Effector memory CD4-positive, alpha-beta T cell (primary cell): ENCODE measurements around the gene LRMDA.
"Not testable (repeated sequence)": the region's sequence is repeated elsewhere in the genome, so short reads cannot be mapped to it uniquely, and the experiment has no call there.

ENCODE experiments used
- DNase-seq, 3 donors: peaks; one replicate each; pipeline ENCODE4 v3.0.0-alpha.2; 2020
- H3K27ac ChIP-seq: 2 replicates; pipeline ENCODE4 v1.7.0; 2013; ENCODE audit warnings: mild to moderate bottlenecking, low read length, moderate library complexity; ENCODE audit not compliant: insufficient read depth, poor library complexity, severe bottlenecking
- H3K27me3 ChIP-seq: replicated peaks from 2 replicates; pipeline ENCODE4 v1.7.0; 2013; ENCODE audit warnings: mild to moderate bottlenecking, low read length; ENCODE audit not compliant: insufficient read depth, control insufficient read depth, poor library complexity, severe bottlenecking
- H3K36me3 ChIP-seq: 2 replicates; pipeline ENCODE4 v1.7.0; 2013; ENCODE audit warnings: mild to moderate bottlenecking, low read length, moderate library complexity; ENCODE audit not compliant: control insufficient read depth, insufficient read depth
- H3K4me1 ChIP-seq: 2 replicates; pipeline ENCODE4 v1.7.0; 2013; ENCODE audit warnings: low read length, mild to moderate bottlenecking; ENCODE audit not compliant: control insufficient read depth, insufficient read depth, poor library complexity, severe bottlenecking
- H3K4me3 ChIP-seq: 2 replicates; pipeline ENCODE4 v1.7.0; 2013; ENCODE audit warnings: low read length, low read depth, mild to moderate bottlenecking; ENCODE audit not compliant: insufficient read depth, poor library complexity, severe bottlenecking
- H3K9me3 ChIP-seq: 2 replicates; pipeline ENCODE4 v1.7.0; 2013; ENCODE audit warnings: mild to moderate bottlenecking, low read length, moderate library complexity; ENCODE audit not compliant: control insufficient read depth

Gene LRMDA

DNA sequence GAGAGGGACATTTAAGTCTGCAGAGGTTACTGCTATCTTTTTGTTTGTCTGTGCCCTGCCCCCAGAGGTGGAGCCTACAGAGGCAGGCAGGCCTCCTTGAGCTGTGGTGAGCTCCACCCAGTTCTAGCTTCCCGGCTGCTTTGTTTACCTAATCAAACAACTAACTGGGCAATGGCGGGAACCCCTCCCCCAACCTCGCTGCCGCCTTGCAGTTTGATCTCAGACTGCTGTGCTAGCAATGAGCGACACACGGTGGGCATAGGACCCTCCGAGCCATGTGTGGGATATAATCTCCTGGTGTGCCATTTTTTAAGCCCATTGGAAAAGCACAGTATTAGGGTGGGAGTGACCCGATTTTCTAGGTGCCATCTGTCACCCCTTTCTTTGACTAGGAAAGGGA, 716.8 kb downstream of the LRMDA start:
- H3K4me3 ChIP-seq, H3K9me3 ChIP-seq, H3K4me1 ChIP-seq, H3K27ac ChIP-seq, H3K36me3 ChIP-seq, DNase-seq, H3K27me3 ChIP-seq: not testable (repeated sequence)

DNA sequence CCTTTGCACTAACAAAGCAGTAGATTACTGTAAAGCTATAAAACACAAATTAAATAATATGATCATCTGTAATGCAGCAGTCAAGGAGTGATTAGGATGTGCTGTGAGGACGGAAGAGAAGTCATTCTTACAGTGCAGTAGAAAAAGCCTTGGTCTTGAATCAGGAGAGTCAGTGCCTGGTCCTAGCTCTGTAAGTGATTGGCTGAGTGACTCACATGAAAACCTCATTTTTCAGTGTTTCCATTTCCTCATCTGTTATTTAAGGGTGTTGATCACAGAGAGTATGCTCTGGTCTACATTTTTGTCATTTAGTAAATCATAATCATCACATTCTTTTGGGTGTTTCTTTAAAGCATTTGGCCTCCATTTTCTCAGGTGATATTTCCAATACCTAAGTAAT, 717.8 kb downstream of the LRMDA start:
- no peak overlapping the region for H3K27ac ChIP-seq
- no peaks in the 10 kb centered on the region for H3K36me3 ChIP-seq
- no peak for DNase-seq
- no peaks in the 10 kb centered on the region for H3K27me3 ChIP-seq
- H3K4me1 ChIP-seq: no peaks in the 10 kb centered on the region
- no peaks in the 10 kb centered on the region for H3K9me3 ChIP-seq
- H3K4me3 ChIP-seq: no peak overlapping the region

DNA sequence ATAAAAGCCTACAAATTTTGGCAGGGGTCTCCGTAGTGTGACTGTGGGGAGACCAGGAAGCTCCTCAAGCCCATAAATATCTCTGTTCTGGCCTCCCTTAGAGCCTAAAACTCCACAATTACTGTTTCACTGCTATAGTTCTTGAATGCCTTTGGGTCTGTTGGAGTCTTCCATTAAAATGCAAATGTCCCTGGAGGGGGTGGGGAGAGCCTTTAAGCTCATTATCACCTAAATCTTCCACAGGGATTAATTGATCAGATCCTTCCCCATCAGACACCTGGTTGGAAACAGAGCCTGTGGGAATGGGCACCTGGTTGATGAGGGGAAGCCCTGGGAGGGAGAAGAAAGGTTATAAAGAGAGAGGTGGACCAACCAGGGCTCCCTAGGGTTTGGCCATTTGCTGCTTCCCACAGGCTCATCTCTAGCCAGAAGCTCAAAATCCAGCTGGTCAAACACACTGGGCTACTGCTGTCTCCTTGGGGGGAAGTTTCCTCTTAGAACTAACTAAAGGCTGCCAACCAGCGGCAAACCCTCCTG, 718.2 kb downstream of the LRMDA start:
- DNase-seq: no peak
- Histone ChIP-seq H3K27me3 (no peaks in the 10 kb centered on the region), H3K9me3 (no peaks in the 10 kb centered on the region), H3K4me3 (no peak overlapping the region), H3K36me3 (no peaks in the 10 kb centered on the region), H3K4me1 (no peaks in the 10 kb centered on the region), H3K27ac (no peak overlapping the region)

DNA sequence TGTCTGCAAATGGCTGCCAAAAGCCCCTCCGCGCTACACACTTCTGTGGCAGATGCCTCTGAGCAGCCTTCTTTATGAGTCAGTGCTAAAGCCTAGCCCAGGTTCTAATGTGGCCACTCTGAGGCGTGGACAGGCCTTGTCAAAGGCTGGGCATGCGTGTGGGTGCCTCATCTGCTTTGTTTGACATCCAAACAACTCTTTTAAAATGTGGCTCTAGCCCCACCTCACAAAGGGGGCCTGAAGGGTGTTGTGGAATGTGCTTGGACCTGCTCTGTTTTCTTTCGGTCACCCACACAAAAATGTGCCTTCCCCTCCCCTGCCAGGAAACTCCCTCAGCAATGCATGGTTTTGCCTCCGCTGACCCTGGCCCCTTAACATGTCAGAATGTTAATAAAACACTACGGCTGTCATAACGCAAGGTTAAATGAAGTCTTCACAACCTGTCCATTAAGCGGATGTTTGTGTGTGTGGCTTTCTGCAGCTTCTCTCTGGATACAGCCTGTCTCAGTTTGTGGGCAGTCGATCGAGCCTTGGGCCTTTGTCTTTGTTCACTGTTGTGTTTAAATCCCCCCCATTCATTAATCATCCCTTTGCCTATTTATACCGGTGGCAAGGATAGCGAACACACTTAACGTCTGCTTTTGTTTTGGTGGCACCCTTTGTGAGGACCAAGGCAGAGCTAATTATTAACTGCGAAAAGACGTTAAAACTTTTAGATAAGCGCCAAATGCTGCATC, 718.9 kb downstream of the LRMDA start:
- H3K36me3 ChIP-seq: no peaks in the 10 kb centered on the region
- no peak overlapping the region for H3K27ac ChIP-seq
- no peaks in the 10 kb centered on the region for H3K4me1 ChIP-seq
- H3K9me3 ChIP-seq: no peaks in the 10 kb centered on the region
- DNase-seq: no peak
- no peaks in the 10 kb centered on the region for H3K27me3 ChIP-seq
- H3K4me3 ChIP-seq: no peak overlapping the region

DNA sequence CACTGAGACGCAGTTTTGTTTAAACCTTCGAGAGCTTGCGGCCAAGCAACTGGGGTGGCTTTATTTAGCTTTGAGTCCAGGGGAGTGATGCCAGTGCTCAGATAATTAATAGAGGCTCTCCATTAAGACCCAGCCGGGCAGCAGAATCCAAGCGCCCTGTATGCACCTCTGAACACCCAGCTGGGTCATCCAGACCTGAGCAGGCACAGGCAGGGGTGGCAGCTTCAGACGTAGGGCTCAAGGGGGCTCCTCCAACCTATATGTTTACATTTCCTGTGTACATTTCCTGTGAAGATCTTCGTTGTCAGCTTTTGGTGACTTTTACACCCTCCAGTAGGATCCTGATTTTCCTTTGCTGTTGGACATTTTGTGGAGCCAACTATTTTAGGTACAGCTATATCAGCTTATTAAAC, 719.5 kb downstream of the LRMDA start:
- Histone ChIP-seq H3K4me3 (no peak overlapping the region), H3K27me3 (no peaks in the 10 kb centered on the region), H3K36me3 (no peaks in the 10 kb centered on the region), H3K9me3 (no peaks in the 10 kb centered on the region), H3K4me1 (no peaks in the 10 kb centered on the region), H3K27ac (no peak overlapping the region)
- no peak for DNase-seq

DNA sequence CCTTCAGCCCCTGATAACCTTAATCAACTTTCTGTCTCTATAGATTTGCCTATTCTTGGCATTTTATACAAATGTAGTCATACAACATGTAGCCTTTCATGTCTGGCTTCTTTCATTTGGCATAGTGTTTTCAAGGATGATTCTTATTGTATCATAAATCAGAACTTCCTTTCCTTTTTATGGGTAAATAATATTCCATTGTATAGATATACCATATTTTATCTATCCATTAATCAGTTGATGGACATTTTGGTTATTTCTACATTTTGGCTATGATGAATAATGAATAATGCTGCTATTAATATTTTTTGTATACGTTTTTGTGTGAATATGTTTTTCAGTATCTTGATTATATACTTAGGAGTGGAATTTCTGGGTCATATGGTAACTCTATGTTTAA, 720.8 kb downstream of the LRMDA start:
- Histone ChIP-seq H3K27ac (no peak overlapping the region), H3K9me3 (no peaks in the 10 kb centered on the region), H3K36me3 (no peaks in the 10 kb centered on the region), H3K4me3 (no peak overlapping the region), H3K4me1 (no peaks in the 10 kb centered on the region), H3K27me3 (no peaks in the 10 kb centered on the region)
- no peak for DNase-seq

DNA sequence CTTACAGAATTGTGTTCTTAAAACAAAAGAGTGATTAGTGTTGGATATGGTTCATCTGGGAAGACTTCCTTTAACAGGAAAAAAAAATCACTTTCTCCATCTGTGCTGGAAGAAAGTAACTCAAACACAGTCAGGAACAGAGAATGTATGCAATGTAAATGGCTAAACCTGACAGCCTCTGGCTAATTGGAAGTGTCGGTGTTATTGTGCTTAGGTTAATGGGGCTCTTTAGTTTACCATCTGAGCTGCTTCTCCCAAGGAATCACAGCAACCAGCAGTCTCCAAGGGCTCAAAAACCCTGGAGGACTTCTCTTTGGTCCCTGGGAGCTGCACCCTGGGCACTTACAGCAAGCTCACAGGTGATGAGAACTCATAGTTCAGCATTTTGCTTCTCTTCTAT, 724.5 kb downstream of the LRMDA start:
- no peak for DNase-seq
- Histone ChIP-seq H3K9me3 (no peaks in the 10 kb centered on the region), H3K36me3 (no peaks in the 10 kb centered on the region), H3K27me3 (no peaks in the 10 kb centered on the region), H3K4me3 (no peak overlapping the region), H3K27ac (no peak overlapping the region), H3K4me1 (no peaks in the 10 kb centered on the region)

DNA sequence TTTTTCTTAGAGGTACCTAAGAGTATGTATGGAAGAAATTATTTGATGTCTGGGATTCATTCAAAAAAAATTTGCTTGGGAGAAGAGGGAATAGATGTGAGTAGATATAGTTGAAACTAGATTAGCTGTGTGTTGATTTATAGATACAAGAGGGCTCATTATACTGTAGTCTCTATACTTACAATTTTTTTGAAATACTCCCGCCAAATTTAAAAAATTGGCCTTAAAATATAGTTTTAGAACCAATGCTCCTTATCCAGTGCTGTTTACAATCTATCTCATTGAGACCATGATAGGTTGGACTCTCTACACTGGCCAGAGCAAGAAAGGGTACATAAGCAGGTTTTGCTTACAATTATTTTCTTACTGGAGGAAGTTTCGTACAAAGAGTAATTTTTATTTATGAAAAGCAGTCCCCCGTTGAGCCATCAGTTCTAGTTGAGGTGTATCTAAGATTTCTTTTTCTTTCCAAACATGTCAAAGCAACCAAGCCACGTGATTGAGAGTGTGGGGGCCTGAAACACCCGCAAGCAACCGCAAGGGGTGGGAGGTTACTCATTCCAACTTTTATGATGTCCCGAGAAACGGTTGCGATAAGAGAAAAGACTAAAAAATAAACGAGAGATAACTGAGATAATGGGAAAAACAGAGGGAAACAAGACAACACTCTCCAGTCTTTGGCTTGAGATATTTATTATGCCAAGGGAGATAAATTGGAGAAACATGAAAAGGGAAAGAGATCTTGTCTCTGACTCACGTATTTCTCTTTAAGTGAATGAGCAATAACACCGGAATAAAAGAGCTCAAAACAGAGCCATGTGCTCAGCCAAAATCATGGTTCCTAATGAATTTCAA, 729.2 kb downstream of the LRMDA start:
- no peak overlapping the region for H3K4me3 ChIP-seq
- H3K27me3 ChIP-seq: no peaks in the 10 kb centered on the region
- no peak overlapping the region for H3K27ac ChIP-seq
- no peak for DNase-seq
- no peaks in the 10 kb centered on the region for H3K36me3 ChIP-seq
- no peaks in the 10 kb centered on the region for H3K4me1 ChIP-seq
- no peaks in the 10 kb centered on the region for H3K9me3 ChIP-seq

DNA sequence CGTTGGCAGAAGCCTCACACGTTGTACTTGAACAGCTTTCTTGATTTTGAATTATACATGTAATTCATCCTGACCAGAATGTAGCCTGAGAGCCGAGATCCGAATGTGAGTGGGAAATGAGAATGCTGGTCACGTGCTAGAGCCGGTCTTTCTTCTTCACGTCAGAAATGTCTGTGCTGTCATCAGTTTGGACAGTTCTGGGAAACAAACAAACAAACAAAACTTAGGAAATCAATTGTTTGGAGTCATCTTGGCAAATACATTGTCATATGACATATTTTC, 729.8 kb downstream of the LRMDA start:
- Histone ChIP-seq H3K27me3 (no peaks in the 10 kb centered on the region), H3K4me1 (no peaks in the 10 kb centered on the region), H3K9me3 (no peaks in the 10 kb centered on the region), H3K4me3 (no peak overlapping the region), H3K27ac (no peak overlapping the region), H3K36me3 (no peaks in the 10 kb centered on the region)
- DNase-seq: no peak

DNA sequence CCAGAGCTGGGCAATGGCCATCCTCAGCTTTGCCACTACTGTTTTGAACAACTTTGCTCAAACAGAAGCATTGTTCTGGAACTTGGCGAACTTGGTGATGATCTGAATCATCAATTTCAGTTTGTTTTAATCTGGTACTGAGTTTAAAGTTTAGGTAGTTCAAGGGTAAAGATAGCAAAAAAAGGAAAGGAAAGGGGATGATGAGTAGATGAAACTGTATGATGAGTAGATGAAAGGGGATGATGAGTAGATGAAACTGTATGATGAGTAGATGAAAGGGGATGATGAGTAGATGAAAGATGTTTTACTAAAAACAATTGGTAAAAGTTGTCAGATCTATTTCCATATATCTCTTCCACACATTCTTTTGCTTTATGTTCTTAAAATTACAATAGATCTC, 737.0 kb downstream of the LRMDA start:
- no peaks in the 10 kb centered on the region for H3K27me3 ChIP-seq
- no peaks in the 10 kb centered on the region for H3K9me3 ChIP-seq
- no peaks in the 10 kb centered on the region for H3K36me3 ChIP-seq
- H3K4me3 ChIP-seq: no peak overlapping the region
- no peak for DNase-seq
- H3K27ac ChIP-seq: no peak overlapping the region
- H3K4me1 ChIP-seq: no peaks in the 10 kb centered on the region
